ENCODE data around the gene CD74. TPM values are rescaled to one million over a fixed set of nuclear protein-coding genes. Genes with fewer than 3 reads are reported as not detected.

CD74 gene
- total RNA-seq, 4 donors from 2014 or later = 123 to 291 (median 160) TPM

DNA sequence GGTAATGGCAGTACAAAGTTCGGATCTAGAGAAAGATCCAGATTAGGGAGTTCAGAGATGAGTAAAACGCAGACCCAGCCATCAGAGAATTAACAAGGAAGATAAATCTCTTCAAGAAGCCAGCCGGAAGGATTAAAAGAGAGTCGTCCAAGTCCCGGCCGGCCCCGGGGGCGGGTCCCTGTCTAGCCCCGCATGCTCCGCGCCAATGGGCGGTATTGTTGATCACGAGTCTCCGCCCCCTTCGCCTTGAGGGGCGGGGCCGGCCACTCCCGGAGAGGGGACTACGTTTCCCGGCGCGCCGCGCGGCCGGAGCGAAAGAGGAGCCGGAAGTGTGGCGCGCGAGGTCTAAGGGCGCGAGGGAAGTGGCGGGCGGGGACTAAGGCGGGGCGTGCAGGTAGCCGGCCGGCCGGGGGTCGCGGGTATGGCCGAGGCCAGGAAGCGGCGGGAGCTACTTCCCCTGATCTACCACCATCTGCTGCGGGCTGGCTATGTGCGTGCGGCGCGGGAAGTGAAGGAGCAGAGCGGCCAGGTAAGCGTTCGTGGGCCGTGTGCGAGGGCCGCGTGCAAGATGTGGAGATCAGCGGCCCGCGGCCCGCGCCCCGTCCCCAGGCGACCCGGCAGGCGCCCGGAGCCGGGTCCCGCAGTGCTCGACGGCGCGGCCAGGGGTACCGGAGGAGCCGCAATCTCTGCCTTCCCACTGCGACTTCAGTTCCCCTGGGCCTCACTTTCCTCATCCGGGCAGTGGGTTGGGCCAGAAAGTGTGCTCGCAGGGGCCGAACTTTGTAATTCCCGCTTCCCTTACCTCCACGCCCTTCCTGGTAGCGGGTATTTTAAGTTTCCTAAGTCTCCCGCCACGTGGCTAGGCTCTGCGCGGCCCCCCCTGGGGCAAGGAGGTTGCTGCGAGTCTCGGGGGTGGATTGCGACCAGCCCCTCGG, 55.1 kb downstream of the CD74 start, which contains the start of gene TCOF1:
Gene TCOF1 (plus strand): TSS at position 372 of the 935 bp plus-strand sequence. CDS start 50 bp downstream, at position 422.
- Histone ChIP-seq H3K4me1 (peaks cover 12 to 14% of the 10 kb centered on the region in 2 donors), H3K9me3 (no peaks in the 10 kb centered on the region), H3K4me3 (peak within 1 kb of the TSS; percentile 74 to 92 (median 78)), H3K27ac (peak within 1 kb of the TSS; percentile 77 to 85 (median 78)), H3K27me3 (no peaks in the 10 kb centered on the region), H3K36me3 (peaks cover 0 to 18% of the 10 kb centered on the region in 2 donors)
- peak; percentile 91 to 95 for DNase-seq
- TF ChIP-seq, protein P1, sequence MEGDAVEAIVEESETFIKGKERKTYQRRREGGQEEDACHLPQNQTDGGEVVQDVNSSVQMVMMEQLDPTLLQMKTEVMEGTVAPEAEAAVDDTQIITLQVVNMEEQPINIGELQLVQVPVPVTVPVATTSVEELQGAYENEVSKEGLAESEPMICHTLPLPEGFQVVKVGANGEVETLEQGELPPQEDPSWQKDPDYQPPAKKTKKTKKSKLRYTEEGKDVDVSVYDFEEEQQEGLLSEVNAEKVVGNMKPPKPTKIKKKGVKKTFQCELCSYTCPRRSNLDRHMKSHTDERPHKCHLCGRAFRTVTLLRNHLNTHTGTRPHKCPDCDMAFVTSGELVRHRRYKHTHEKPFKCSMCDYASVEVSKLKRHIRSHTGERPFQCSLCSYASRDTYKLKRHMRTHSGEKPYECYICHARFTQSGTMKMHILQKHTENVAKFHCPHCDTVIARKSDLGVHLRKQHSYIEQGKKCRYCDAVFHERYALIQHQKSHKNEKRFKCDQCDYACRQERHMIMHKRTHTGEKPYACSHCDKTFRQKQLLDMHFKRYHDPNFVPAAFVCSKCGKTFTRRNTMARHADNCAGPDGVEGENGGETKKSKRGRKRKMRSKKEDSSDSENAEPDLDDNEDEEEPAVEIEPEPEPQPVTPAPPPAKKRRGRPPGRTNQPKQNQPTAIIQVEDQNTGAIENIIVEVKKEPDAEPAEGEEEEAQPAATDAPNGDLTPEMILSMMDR (IDR thresholded peaks at IDR 0.05 in 4 of 5, conservative IDR thresholded peaks at IDR 0.05 in 1 of 5) = no peak
- peak; percentile 60 for TF ChIP-seq POLR2A (IDR thresholded peaks at IDR 0.05)
- ATAC-seq = peak; percentile 94
- intact Hi-C loops (cut with DNase I; ENCODE audit: low total_unique reads) (loop anchor here (5.0 to 10.0 kb wide), 4 partner anchors 80 to 400 kb away; partner anchors contain the start of gene DCTN4), in situ Hi-C loops (cut with MboI; ENCODE audit: low sequenced_read_pairs in 4 of 4) (no loop called here)

- intact Hi-C loops (cut with DNase I; ENCODE audit: low total_unique reads) (loop anchor here (5.0 to 10.0 kb wide), 4 partner anchors 81 to 401 kb away; partner anchors contain the start of gene DCTN4), in situ Hi-C loops (cut with MboI; ENCODE audit: low sequenced_read_pairs in 4 of 4) (no loop called here)
- Histone ChIP-seq H3K4me3 (peak overlapping the region; percentile 74 to 92 (median 78)), H3K9me3 (no peaks in the 10 kb centered on the region), H3K27me3 (no peaks in the 10 kb centered on the region), H3K27ac (peak overlapping the region; percentile 77 to 85 (median 78)), H3K4me1 (peaks cover 12 to 14% of the 10 kb centered on the region in 2 donors), H3K36me3 (peaks cover 0 to 9% of the 10 kb centered on the region in 2 donors)
- DNase-seq (no peak), ATAC-seq (peak; percentile 3 to 6)
- TF ChIP-seq, protein P1 (IDR thresholded peaks at IDR 0.05 in 4 of 5, conservative IDR thresholded peaks at IDR 0.05 in 1 of 5) = no peak
- TF ChIP-seq POLR2A (IDR thresholded peaks at IDR 0.05) = no peak
Observed at GRCh38 chr5:150356575-150357294, 56.0 kb downstream of the CD74 start.

DNA sequence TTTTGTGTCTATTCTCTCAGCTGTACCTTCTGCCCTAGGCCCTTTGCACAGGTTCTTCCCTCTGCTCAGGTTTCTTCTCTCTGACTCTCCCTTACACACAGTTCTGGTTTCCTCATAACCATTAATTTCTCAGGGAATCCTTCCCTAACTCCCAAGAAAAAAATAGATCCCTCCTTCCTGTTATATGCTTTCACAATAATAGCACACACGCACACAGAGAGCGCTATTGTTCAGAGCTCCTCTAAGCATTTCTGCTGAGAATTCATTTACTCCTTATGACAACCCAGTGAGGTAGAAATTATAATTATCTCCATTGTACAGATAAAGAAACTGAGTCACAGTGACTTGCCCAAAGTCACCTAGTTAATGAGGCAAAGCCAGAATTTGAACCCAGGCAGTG, 56.9 kb downstream of the CD74 start:
- no peak for DNase-seq
- no peak for TF ChIP-seq POLR2A (IDR thresholded peaks at IDR 0.05)
- TF ChIP-seq, protein P1 (IDR thresholded peaks at IDR 0.05 in 4 of 5, conservative IDR thresholded peaks at IDR 0.05 in 1 of 5) = no peak
- H3K4me3 ChIP-seq = no peak overlapping the region
- no peaks in the 10 kb centered on the region for H3K36me3 ChIP-seq
- intact Hi-C loops (cut with DNase I; ENCODE audit: low total_unique reads) (loop anchor here (5.0 to 10.0 kb wide), 4 partner anchors 82 to 402 kb away; partner anchors contain the start of gene DCTN4), in situ Hi-C loops (cut with MboI; ENCODE audit: low sequenced_read_pairs in 4 of 4) (no loop called here)
- ATAC-seq = no peak
- H3K27me3 ChIP-seq = no peaks in the 10 kb centered on the region
- no peaks in the 10 kb centered on the region for H3K9me3 ChIP-seq
- H3K27ac ChIP-seq = no peak overlapping the region
- peaks cover 15 to 18% of the 10 kb centered on the region in 2 donors for H3K4me1 ChIP-seq

- no peak overlapping the region for H3K27ac ChIP-seq
- intact Hi-C loops (cut with DNase I; ENCODE audit: low total_unique reads) (loop anchor here (5.0 to 10.0 kb wide), 2 partner anchors 96 to 218 kb away; no protein-coding TSS in a partner anchor), in situ Hi-C loops (cut with MboI; ENCODE audit: low sequenced_read_pairs in 4 of 4) (no loop called here)
- ATAC-seq (no peak), DNase-seq (no peak)
- no peaks in the 10 kb centered on the region for H3K36me3 ChIP-seq
- H3K9me3 ChIP-seq = no peaks in the 10 kb centered on the region
- H3K27me3 ChIP-seq = no peaks in the 10 kb centered on the region
- H3K4me3 ChIP-seq = no peak overlapping the region
- peaks cover 6 to 13% of the 10 kb centered on the region in 2 donors for H3K4me1 ChIP-seq
- TF ChIP-seq, protein P1 (IDR thresholded peaks at IDR 0.05 in 4 of 5, conservative IDR thresholded peaks at IDR 0.05 in 1 of 5) = no peak
- TF ChIP-seq POLR2A (IDR thresholded peaks at IDR 0.05) = no peak
Observed at GRCh38 chr5:150353032-150353675, 59.6 kb downstream of the CD74 start.

Measured in gastrocnemius medialis (tissue), 4 donors.